ENCODE results near the gene SLC12A5. TPM values are rescaled to one million over a fixed set of nuclear protein-coding genes. Genes with fewer than 3 reads are reported as not detected.
A peak's percentile ranks its signal among the peaks of the same experiment; 100 is the strongest.

SLC12A5 gene
- total RNA-seq, 1 donor from 2014 or later: 1.2 TPM

DNA sequence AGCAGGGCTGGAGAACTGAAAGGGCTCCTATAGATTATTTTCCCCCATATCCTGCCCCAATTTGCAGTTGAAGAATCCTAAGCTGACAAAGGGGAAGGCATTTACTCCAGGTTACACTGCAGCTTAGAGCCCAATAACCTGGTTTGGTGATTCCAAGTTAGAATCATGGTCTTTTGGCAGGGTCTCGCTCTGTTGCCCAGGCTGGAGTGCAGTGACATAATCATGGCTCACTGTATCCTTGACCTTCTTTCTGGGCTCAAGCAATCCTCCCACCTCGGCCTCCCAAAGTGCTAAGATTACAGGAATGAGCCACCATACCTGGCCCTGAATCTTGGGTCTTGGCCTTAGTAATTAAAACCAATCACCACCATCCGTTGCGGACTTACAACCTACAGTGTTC lies 21.3 kb upstream of the SLC12A5 start:
- DNase-seq (no peak), ATAC-seq (no peak)
- no peaks in the 10 kb centered on the region for H3K36me3 ChIP-seq
- peaks cover 46% of the 10 kb centered on the region for H3K27me3 ChIP-seq (ENCODE audit: low read depth)
- no peak overlapping the region for H3K4me3 ChIP-seq
- peaks cover 33% of the 10 kb centered on the region for H3K4me1 ChIP-seq
- no peaks in the 10 kb centered on the region for H3K9me3 ChIP-seq
- intact Hi-C loops (cut with DNase I): no loop called here
- TF ChIP-seq, protein P1, sequence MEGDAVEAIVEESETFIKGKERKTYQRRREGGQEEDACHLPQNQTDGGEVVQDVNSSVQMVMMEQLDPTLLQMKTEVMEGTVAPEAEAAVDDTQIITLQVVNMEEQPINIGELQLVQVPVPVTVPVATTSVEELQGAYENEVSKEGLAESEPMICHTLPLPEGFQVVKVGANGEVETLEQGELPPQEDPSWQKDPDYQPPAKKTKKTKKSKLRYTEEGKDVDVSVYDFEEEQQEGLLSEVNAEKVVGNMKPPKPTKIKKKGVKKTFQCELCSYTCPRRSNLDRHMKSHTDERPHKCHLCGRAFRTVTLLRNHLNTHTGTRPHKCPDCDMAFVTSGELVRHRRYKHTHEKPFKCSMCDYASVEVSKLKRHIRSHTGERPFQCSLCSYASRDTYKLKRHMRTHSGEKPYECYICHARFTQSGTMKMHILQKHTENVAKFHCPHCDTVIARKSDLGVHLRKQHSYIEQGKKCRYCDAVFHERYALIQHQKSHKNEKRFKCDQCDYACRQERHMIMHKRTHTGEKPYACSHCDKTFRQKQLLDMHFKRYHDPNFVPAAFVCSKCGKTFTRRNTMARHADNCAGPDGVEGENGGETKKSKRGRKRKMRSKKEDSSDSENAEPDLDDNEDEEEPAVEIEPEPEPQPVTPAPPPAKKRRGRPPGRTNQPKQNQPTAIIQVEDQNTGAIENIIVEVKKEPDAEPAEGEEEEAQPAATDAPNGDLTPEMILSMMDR (IDR thresholded peaks at IDR 0.05): no peak
- H3K27ac ChIP-seq: no peak overlapping the region

GRCh38 chr20:46009816-46010215 lies 19.2 kb upstream of the SLC12A5 start:
- Histone ChIP-seq H3K9me3 (no peaks in the 10 kb centered on the region), H3K36me3 (no peaks in the 10 kb centered on the region), H3K27me3 (ENCODE audit: low read depth) (peaks cover 67% of the 10 kb centered on the region), H3K4me1 (peaks cover 33% of the 10 kb centered on the region), H3K4me3 (no peak overlapping the region), H3K27ac (no peak overlapping the region)
- TF ChIP-seq, protein P1 (IDR thresholded peaks at IDR 0.05): no peak
- ATAC-seq (no peak), DNase-seq (no peak)
- intact Hi-C loops (cut with DNase I): no loop called here

- TF ChIP-seq, protein P1 (IDR thresholded peaks at IDR 0.05): no peak
- Histone ChIP-seq H3K27ac (no peak overlapping the region), H3K36me3 (no peaks in the 10 kb centered on the region), H3K27me3 (ENCODE audit: low read depth) (peaks cover 72% of the 10 kb centered on the region), H3K9me3 (no peaks in the 10 kb centered on the region), H3K4me1 (peaks cover 28% of the 10 kb centered on the region), H3K4me3 (peak overlapping the region; percentile 27)
- peak; percentile 20 to 25 for ATAC-seq
- peak; percentile 66 for DNase-seq
- intact Hi-C loops (cut with DNase I): no loop called here
Observed at GRCh38 chr20:46010491-46011391, 18.3 kb upstream of the SLC12A5 start.

DNA sequence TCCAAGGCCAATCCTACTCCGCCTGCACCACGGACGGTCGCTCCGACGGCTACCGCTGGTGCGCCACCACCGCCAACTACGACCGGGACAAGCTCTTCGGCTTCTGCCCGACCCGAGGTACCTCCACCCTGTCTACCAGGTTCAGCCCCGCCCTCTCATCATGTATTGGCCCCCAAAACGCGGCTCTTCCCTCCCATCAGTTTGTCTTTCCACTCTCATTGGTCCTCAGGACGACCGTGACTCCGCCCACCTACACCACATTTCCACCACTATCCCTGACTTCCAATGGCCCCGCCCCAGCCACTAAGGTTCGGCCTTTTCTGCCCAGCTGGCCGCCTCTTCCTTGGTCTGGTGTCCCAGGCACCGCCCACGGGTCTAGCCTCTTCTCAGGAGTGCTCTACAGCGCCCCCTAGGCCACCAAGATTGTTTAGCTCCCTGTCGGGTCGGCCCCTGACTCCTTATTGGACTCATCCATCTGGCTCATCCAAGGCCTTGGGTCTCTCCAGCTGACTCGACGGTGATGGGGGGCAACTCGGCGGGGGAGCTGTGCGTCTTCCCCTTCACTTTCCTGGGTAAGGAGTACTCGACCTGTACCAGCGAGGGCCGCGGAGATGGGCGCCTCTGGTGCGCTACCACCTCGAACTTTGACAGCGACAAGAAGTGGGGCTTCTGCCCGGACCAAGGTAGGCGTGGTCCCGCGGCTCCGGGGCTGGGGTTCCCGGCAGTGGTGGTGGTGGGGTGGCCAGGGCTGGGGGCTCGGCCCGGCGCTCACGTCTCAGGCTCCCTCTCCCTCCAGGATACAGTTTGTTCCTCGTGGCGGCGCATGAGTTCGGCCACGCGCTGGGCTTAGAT lies 17.2 kb upstream of the SLC12A5 start:
- H3K4me3 ChIP-seq: no peak overlapping the region
- TF ChIP-seq, protein P1 (IDR thresholded peaks at IDR 0.05): peak; percentile 21
- H3K36me3 ChIP-seq: no peaks in the 10 kb centered on the region
- peaks cover 19% of the 10 kb centered on the region for H3K4me1 ChIP-seq
- ATAC-seq: peak; percentile 13 to 48
- H3K27ac ChIP-seq: no peak overlapping the region
- H3K27me3 ChIP-seq (ENCODE audit: low read depth): peaks cover 77% of the 10 kb centered on the region
- no peaks in the 10 kb centered on the region for H3K9me3 ChIP-seq
- intact Hi-C loops (cut with DNase I): no loop called here
- DNase-seq: peak; percentile 88

- TF ChIP-seq, protein P1 (IDR thresholded peaks at IDR 0.05): no peak
- DNase-seq (no peak), ATAC-seq (no peak)
- Histone ChIP-seq H3K4me3 (no peak overlapping the region), H3K27ac (no peak overlapping the region), H3K36me3 (no peaks in the 10 kb centered on the region), H3K9me3 (no peaks in the 10 kb centered on the region), H3K4me1 (peaks cover 19% of the 10 kb centered on the region), H3K27me3 (ENCODE audit: low read depth) (peaks cover 81% of the 10 kb centered on the region)
- intact Hi-C loops (cut with DNase I): no loop called here
Observed at GRCh38 chr20:46012921-46013320, 16.1 kb upstream of the SLC12A5 start.

All from lower lobe of right lung (tissue), 2 donors.